H1 (cell line): ENCODE data around the gene KIF23. TPM values are rescaled to one million over a fixed set of nuclear protein-coding genes. Genes with fewer than 3 reads are reported as not detected.

ENCODE experiments used
- GABPA ChIP-seq: IDR thresholded peaks from 2 replicates; pipeline ENCODE4 v1.6.1; 2011; ENCODE audit warnings: mild to moderate bottlenecking, low read length, moderate library complexity, borderline replicate concordance; ENCODE audit not compliant: insufficient read depth
- HDAC6 ChIP-seq: IDR thresholded peaks from one replicate; pipeline ENCODE4 v1.7.1; 2012; ENCODE audit warnings: low read depth, mild to moderate bottlenecking, inconsistent platforms, low read length, moderate library complexity
- polyA plus RNA-seq, 7 experiments: library from polyadenylated mRNA; depleted of rRNA in 3 of 7; stranded (reverse) in 5 of 7; unstranded in 2 of 7; fragments of >200 nt in 5 of 7; fragments of 200-250 nt in 2 of 7; gene quantifications; 1 replicate in 5 of 7; 2 replicates in 1 of 7; 4 replicates in 1 of 7; pipeline versions ENCODE4 v1.2.1 to v1.2.3, GENCODE V29; 2011 to 2013; ENCODE audit warnings: missing spikeins in 2 of 7, mixed read lengths in 2 of 7
- total RNA-seq: library from RNA; stranded (reverse); fragmentation: NEBNext Ultra II Directional; extraction: Animal tissue kit (Norgen Biotek cat#: 25700); gene quantifications from 2 replicates; pipeline ENCODE4 v1.2.1, GENCODE V29; 2021
- TF ChIP-seq, protein P1 (sequence below): fragments of 300-600 bp; sonication (generic); IDR thresholded peaks from 2 replicates; pipeline ENCODE4 v1.7.1; 2012; ENCODE audit warnings: low read length, moderate library complexity, mild to moderate bottlenecking, inconsistent platforms; ENCODE audit not compliant: insufficient replicate concordance

Gene KIF23
- total and polyA plus RNA-seq, 2 of the 8 experiments (the other 6 are each of a cell fraction or from before 2014, with no cell fraction given): 26.2 to 77.4 TPM

DNA sequence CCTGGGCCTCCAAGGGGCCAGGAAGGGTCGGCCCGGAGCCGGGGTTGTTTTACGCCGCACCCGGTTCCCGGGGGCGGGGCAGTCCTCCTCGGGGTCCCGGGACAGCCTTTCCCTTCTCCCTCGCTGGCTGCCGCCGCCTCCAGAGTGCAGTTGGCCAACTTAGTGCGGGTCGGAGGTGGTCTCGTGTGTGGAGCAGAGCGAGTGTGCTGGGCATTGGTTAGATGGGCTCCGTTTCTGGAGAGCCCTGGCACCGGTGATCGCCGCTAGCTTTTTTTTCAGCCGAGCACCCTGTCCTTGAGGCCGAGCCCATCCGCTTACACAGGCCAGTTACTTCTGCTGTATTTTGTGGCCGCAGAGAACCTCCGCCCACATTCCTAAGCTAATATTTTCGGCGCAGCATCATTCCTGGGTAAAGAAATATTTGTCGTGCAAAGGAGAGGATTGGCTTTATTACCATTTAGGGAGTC, 585 bp downstream of the KIF23 start (continued):
- TF ChIP-seq, protein P1, sequence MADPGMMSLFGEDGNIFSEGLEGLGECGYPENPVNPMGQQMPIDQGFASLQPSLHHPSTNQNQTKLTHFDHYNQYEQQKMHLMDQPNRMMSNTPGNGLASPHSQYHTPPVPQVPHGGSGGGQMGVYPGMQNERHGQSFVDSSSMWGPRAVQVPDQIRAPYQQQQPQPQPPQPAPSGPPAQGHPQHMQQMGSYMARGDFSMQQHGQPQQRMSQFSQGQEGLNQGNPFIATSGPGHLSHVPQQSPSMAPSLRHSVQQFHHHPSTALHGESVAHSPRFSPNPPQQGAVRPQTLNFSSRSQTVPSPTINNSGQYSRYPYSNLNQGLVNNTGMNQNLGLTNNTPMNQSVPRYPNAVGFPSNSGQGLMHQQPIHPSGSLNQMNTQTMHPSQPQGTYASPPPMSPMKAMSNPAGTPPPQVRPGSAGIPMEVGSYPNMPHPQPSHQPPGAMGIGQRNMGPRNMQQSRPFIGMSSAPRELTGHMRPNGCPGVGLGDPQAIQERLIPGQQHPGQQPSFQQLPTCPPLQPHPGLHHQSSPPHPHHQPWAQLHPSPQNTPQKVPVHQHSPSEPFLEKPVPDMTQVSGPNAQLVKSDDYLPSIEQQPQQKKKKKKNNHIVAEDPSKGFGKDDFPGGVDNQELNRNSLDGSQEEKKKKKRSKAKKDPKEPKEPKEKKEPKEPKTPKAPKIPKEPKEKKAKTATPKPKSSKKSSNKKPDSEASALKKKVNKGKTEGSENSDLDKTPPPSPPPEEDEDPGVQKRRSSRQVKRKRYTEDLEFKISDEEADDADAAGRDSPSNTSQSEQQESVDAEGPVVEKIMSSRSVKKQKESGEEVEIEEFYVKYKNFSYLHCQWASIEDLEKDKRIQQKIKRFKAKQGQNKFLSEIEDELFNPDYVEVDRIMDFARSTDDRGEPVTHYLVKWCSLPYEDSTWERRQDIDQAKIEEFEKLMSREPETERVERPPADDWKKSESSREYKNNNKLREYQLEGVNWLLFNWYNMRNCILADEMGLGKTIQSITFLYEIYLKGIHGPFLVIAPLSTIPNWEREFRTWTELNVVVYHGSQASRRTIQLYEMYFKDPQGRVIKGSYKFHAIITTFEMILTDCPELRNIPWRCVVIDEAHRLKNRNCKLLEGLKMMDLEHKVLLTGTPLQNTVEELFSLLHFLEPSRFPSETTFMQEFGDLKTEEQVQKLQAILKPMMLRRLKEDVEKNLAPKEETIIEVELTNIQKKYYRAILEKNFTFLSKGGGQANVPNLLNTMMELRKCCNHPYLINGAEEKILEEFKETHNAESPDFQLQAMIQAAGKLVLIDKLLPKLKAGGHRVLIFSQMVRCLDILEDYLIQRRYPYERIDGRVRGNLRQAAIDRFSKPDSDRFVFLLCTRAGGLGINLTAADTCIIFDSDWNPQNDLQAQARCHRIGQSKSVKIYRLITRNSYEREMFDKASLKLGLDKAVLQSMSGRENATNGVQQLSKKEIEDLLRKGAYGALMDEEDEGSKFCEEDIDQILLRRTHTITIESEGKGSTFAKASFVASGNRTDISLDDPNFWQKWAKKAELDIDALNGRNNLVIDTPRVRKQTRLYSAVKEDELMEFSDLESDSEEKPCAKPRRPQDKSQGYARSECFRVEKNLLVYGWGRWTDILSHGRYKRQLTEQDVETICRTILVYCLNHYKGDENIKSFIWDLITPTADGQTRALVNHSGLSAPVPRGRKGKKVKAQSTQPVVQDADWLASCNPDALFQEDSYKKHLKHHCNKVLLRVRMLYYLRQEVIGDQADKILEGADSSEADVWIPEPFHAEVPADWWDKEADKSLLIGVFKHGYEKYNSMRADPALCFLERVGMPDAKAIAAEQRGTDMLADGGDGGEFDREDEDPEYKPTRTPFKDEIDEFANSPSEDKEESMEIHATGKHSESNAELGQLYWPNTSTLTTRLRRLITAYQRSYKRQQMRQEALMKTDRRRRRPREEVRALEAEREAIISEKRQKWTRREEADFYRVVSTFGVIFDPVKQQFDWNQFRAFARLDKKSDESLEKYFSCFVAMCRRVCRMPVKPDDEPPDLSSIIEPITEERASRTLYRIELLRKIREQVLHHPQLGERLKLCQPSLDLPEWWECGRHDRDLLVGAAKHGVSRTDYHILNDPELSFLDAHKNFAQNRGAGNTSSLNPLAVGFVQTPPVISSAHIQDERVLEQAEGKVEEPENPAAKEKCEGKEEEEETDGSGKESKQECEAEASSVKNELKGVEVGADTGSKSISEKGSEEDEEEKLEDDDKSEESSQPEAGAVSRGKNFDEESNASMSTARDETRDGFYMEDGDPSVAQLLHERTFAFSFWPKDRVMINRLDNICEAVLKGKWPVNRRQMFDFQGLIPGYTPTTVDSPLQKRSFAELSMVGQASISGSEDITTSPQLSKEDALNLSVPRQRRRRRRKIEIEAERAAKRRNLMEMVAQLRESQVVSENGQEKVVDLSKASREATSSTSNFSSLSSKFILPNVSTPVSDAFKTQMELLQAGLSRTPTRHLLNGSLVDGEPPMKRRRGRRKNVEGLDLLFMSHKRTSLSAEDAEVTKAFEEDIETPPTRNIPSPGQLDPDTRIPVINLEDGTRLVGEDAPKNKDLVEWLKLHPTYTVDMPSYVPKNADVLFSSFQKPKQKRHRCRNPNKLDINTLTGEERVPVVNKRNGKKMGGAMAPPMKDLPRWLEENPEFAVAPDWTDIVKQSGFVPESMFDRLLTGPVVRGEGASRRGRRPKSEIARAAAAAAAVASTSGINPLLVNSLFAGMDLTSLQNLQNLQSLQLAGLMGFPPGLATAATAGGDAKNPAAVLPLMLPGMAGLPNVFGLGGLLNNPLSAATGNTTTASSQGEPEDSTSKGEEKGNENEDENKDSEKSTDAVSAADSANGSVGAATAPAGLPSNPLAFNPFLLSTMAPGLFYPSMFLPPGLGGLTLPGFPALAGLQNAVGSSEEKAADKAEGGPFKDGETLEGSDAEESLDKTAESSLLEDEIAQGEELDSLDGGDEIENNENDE: no peak
- TF ChIP-seq GABPA (no peak), HDAC6 (no peak)
